Stomach (tissue), 4 donors: ENCODE data around the gene ZNF746.

Experiments
- POLR2A ChIP-seq, 4 donors: fragments of 450-650 bp; IDR thresholded peaks; one replicate each; pipeline ENCODE4 v1.6.1; 2016; ENCODE audit warnings: antibody characterized with exemption in 4 of 4, control low read depth in 2 of 4, mild to moderate bottlenecking in 1 of 4, moderate library complexity in 1 of 4
- POLR2AphosphoS5 ChIP-seq, 3 donors: sonication (generic); formaldehyde crosslinking; IDR thresholded peaks; one replicate each; pipeline ENCODE4 v1.6.1; 2016; ENCODE audit warnings: antibody characterized with exemption in 3 of 3
- TF ChIP-seq, protein P1 (sequence below), 7 experiments: fragments of 450-650 bp in 4 of 7; fragments of 200-600 bp in 3 of 7; sonication (generic) in 3 of 7; IDR thresholded peaks; one replicate each; pipeline ENCODE4 v1.5.1; 2016 to 2019; ENCODE audit warnings: antibody characterized with exemption in 7 of 7, control low read depth in 2 of 7, mild to moderate bottlenecking in 1 of 7

DNA sequence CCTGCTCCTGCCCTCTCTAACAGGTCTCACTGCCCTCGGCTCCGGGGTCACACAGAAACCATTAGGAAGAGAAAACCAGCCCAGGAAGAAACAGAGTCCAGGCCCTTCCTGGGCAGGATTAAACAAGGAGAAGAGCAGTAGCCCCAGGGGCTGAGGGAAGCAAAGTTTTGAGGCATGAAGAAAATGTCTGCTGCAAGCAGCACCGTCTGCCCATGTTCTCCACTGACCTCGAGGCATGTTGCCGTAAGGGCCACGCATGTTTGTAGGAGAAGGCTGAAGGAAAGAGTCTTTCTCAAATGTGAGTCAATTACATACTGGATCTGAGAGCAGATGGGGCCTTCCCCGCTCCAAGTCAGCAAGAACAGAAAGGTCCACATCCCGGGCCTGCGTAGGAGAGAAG, 4.2 kb downstream of the ZNF746 start:
- TF ChIP-seq, protein P1, sequence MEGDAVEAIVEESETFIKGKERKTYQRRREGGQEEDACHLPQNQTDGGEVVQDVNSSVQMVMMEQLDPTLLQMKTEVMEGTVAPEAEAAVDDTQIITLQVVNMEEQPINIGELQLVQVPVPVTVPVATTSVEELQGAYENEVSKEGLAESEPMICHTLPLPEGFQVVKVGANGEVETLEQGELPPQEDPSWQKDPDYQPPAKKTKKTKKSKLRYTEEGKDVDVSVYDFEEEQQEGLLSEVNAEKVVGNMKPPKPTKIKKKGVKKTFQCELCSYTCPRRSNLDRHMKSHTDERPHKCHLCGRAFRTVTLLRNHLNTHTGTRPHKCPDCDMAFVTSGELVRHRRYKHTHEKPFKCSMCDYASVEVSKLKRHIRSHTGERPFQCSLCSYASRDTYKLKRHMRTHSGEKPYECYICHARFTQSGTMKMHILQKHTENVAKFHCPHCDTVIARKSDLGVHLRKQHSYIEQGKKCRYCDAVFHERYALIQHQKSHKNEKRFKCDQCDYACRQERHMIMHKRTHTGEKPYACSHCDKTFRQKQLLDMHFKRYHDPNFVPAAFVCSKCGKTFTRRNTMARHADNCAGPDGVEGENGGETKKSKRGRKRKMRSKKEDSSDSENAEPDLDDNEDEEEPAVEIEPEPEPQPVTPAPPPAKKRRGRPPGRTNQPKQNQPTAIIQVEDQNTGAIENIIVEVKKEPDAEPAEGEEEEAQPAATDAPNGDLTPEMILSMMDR (IDR thresholded peaks at IDR 0.05), result no peak
- TF ChIP-seq POLR2A (IDR thresholded peaks at IDR 0.05) (no peak), POLR2AphosphoS5 (IDR thresholded peaks at IDR 0.05) (no peak)
